Testis (tissue), 3 donors: Measurements from ENCODE around the gene GLMP. TPM values are rescaled to one million over a fixed set of nuclear protein-coding genes. Genes with fewer than 3 reads are reported as not detected.

Experiments used
- DNase-seq: peaks from one replicate; pipeline ENCODE4 v3.0.0-alpha.2; 2019
- H3K27ac ChIP-seq, 2 donors: fragments of 200-600 bp; sonication (generic); one replicate each; pipeline ENCODE4 v1.5.1; 2019
- H3K27me3 ChIP-seq: fragments of 200-600 bp; sonication (generic); one replicate; pipeline ENCODE4 v1.5.1; 2019
- H3K36me3 ChIP-seq: fragments of 200-600 bp; sonication (generic); one replicate; pipeline ENCODE4 v1.5.1; 2017; ENCODE audit warnings: low read depth; ENCODE audit errors: missing control alignments
- H3K4me1 ChIP-seq: fragments of 200-600 bp; sonication (generic); one replicate; pipeline ENCODE4 v1.5.1; 2019
- H3K4me3 ChIP-seq, 2 donors: fragments of 200-600 bp; sonication (generic); one replicate each; pipeline ENCODE4 v1.5.1; 2017 to 2019
- H3K9me3 ChIP-seq: fragments of 200-600 bp; sonication (generic); one replicate; pipeline ENCODE4 v1.5.1; 2017
- CTCF ChIP-seq, 3 experiments: fragments of 450-650 bp in 2 of 3; fragments of 200-600 bp in 1 of 3; sonication (generic) in 1 of 3; IDR thresholded peaks; one replicate each; pipeline ENCODE4 v1.5.1; 2016 to 2019; ENCODE audit warnings: antibody characterized with exemption in 3 of 3, mild to moderate bottlenecking in 2 of 3, moderate library complexity in 1 of 3
- POLR2A ChIP-seq: fragments of 450-650 bp; IDR thresholded peaks from one replicate; pipeline ENCODE4 v1.6.1; 2017; ENCODE audit warnings: antibody characterized with exemption, mild to moderate bottlenecking, moderate library complexity
- WGBS, 2 donors: methylation state at CpG; one replicate each; pipeline ENCODE4 v1.1.5; 2018; 5-methylcytosine and 5-hydroxymethylcytosine counted together
- intact Hi-C: fragments of 100-400 bp; cut with DNase I; formaldehyde crosslinking; loops from one replicate; pipeline ENCODE4 v1.15.1; 2023; ENCODE audit warnings: low total_unique reads
- polyA plus RNA-seq: library from polyadenylated mRNA; stranded (reverse); fragments of 350-450 nt; fragmentation: Illumina TruSeq; extraction: RNeasy Lipid Tissue Mini Kit (QIAGEN cat#74804); gene quantifications from one replicate; pipeline ENCODE4 v1.2.3, GENCODE V29; 2014; ENCODE audit warnings: low read depth, low replicate concordance; ENCODE audit not compliant: insufficient read depth
- total RNA-seq, 2 donors: library from RNA; depleted of rRNA; stranded (reverse); fragments of >200 nt; gene quantifications; one replicate each; pipeline ENCODE4 v1.2.3, GENCODE V29; 2016

GLMP gene
- total and polyA plus RNA-seq, 3 donors from 2014 or later, result 26.1 to 45.7 (median 31.8) TPM

- DNase-seq, result peak; percentile 75
- TF ChIP-seq CTCF (IDR thresholded peaks at IDR 0.05) (no peak), POLR2A (no peak)
- H3K4me1 ChIP-seq, result peaks cover 5% of the 10 kb centered on the region
- H3K27ac ChIP-seq, result peak overlapping the region; percentile 2 to 44
- H3K9me3 ChIP-seq, result no peaks in the 10 kb centered on the region
- H3K27me3 ChIP-seq, result no peaks in the 10 kb centered on the region
- intact Hi-C loops, result no loop called here
- whole genome bisulfite sequencing, 2 donors, result 61 to 63% methylated on average over 4 of the region's 4 CpGs
- no peaks in the 10 kb centered on the region for H3K36me3 ChIP-seq
- H3K4me3 ChIP-seq, result no peak overlapping the region
These were observed 27.1 kb downstream of the GLMP start for GRCh38 chr1:156268336-156268735.

GRCh38 chr1:156266051-156266450, 29.4 kb downstream of the GLMP start:
- H3K27me3 ChIP-seq, result no peaks in the 10 kb centered on the region
- DNase-seq, result no peak
- intact Hi-C loops, result no loop called here
- H3K36me3 ChIP-seq, result no peaks in the 10 kb centered on the region
- TF ChIP-seq CTCF (IDR thresholded peaks at IDR 0.05), result no peak
- no peak for TF ChIP-seq POLR2A
- no peak overlapping the region for H3K4me3 ChIP-seq
- peaks cover 5% of the 10 kb centered on the region for H3K4me1 ChIP-seq
- H3K27ac ChIP-seq, result no peak overlapping the region
- H3K9me3 ChIP-seq, result no peaks in the 10 kb centered on the region
- 90 to 94% methylated on average over 10 to 13 of the region's 13 CpGs for WGBS, 2 donors

- 81 to 98% methylated on average over 5 to 9 of the region's 9 CpGs for WGBS, 2 donors
- no peaks in the 10 kb centered on the region for H3K9me3 ChIP-seq
- DNase-seq, result no peak
- no peak for TF ChIP-seq CTCF (IDR thresholded peaks at IDR 0.05)
- TF ChIP-seq POLR2A, result no peak
- H3K27ac ChIP-seq, result no peak overlapping the region
- intact Hi-C loops, result no loop called here
- H3K27me3 ChIP-seq, result no peaks in the 10 kb centered on the region
- H3K36me3 ChIP-seq, result no peaks in the 10 kb centered on the region
- H3K4me1 ChIP-seq, result peaks cover 5% of the 10 kb centered on the region
- no peak overlapping the region for H3K4me3 ChIP-seq
These were observed 32.2 kb downstream of the GLMP start for GRCh38 chr1:156263288-156263655.

- peaks cover under 1% of the 10 kb centered on the region for H3K4me1 ChIP-seq
- no peak for TF ChIP-seq CTCF (IDR thresholded peaks at IDR 0.05)
- no peak for TF ChIP-seq POLR2A
- H3K36me3 ChIP-seq, result no peaks in the 10 kb centered on the region
- no peaks in the 10 kb centered on the region for H3K27me3 ChIP-seq
- H3K4me3 ChIP-seq, result no peak overlapping the region
- H3K27ac ChIP-seq, result no peak overlapping the region
- intact Hi-C loops, result no loop called here
- DNase-seq, result no peak
- WGBS, 2 donors, result 74 to 83% methylated on average over 9 of the region's 9 CpGs
- no peaks in the 10 kb centered on the region for H3K9me3 ChIP-seq
These were observed 32.8 kb downstream of the GLMP start for GRCh38 chr1:156262461-156263287.

- Histone ChIP-seq H3K36me3 (no peaks in the 10 kb centered on the region), H3K27ac (no peak overlapping the region), H3K4me1 (no peaks in the 10 kb centered on the region), H3K4me3 (no peak overlapping the region), H3K27me3 (no peaks in the 10 kb centered on the region), H3K9me3 (no peaks in the 10 kb centered on the region)
- 81 to 82% methylated on average over 2 of the region's 2 CpGs for WGBS, 2 donors
- no peak for DNase-seq
- intact Hi-C loops, result no loop called here
- no peak for TF ChIP-seq CTCF (IDR thresholded peaks at IDR 0.05)
- no peak for TF ChIP-seq POLR2A
These were observed 34.6 kb downstream of the GLMP start for GRCh38 chr1:156260896-156261295.
